SK-N-SH treated with all-trans-retinoic acid at 6 μM for 48 hours (cell line): ENCODE data around the gene PDE4B.

ENCODE experiments used
- ATAC-seq: fragments of 200-7000 bp; cut with Tn5 transposase; 3 replicates; pipeline ENCODE4 v1.9.1; 2020; ENCODE audit warnings: mild to moderate bottlenecking, moderate library complexity
- ARNTL ChIP-seq: fragments of 450-650 bp; formaldehyde crosslinking; IDR thresholded peaks from 2 replicates; pipeline ENCODE4 v1.5.0; 2020; ENCODE audit warnings: low read depth, mild to moderate bottlenecking, moderate library complexity, borderline replicate concordance
- CSDC2 ChIP-seq: fragments of 250-450 bp; sonication (Bioruptor Pico); IDR thresholded peaks from 2 replicates; pipeline ENCODE4 v1.5.0; 2020; ENCODE audit warnings: mild to moderate bottlenecking, moderate library complexity
- ESRRG ChIP-seq: fragments of 250-450 bp; sonication (Bioruptor Pico); IDR thresholded peaks from 2 replicates; pipeline ENCODE4 v1.6.1; 2021; ENCODE audit warnings: mild to moderate bottlenecking
- GLIS3 ChIP-seq: fragments of 250-450 bp; sonication (Bioruptor Pico); IDR thresholded peaks from 2 replicates; pipeline ENCODE4 v1.5.0; 2020; ENCODE audit warnings: mild to moderate bottlenecking, moderate library complexity
- OSR1 ChIP-seq: fragments of 250-450 bp; sonication (Bioruptor Pico); IDR thresholded peaks from 2 replicates; pipeline ENCODE4 v1.8.0; 2022; ENCODE audit warnings: moderate library complexity, mild to moderate bottlenecking, inconsistent platforms
- PPARA ChIP-seq: fragments of 250-450 bp; sonication (Bioruptor Pico); IDR thresholded peaks from 2 replicates; pipeline ENCODE4 v1.5.0; 2020; ENCODE audit warnings: mild to moderate bottlenecking, borderline replicate concordance
- RARB ChIP-seq: fragments of 250-450 bp; sonication (Bioruptor Pico); IDR thresholded peaks from 2 replicates; pipeline ENCODE4 v1.8.0; 2021; ENCODE audit warnings: mild to moderate bottlenecking, moderate library complexity
- SNAI2 ChIP-seq: fragments of 250-450 bp; sonication (Bioruptor Pico); IDR thresholded peaks from 2 replicates; pipeline ENCODE4 v1.5.0; 2020; ENCODE audit warnings: mild to moderate bottlenecking, moderate library complexity
- TOX ChIP-seq: fragments of 250-450 bp; sonication (Bioruptor Pico); IDR thresholded peaks from 2 replicates; pipeline ENCODE4 v1.8.0; 2021; ENCODE audit warnings: mild to moderate bottlenecking, moderate library complexity, borderline replicate concordance
- ZC3H10 ChIP-seq: fragments of 250-450 bp; sonication (Bioruptor Pico); IDR thresholded peaks from 2 replicates; pipeline ENCODE4 v1.5.1; 2021; ENCODE audit warnings: mild to moderate bottlenecking, moderate library complexity
- ZFP30 ChIP-seq: fragments of 450-650 bp; formaldehyde crosslinking; IDR thresholded peaks from 2 replicates; pipeline ENCODE4 v1.5.0; 2022; ENCODE audit warnings: mild to moderate bottlenecking, moderate library complexity
- ZNF70 ChIP-seq: fragments of 450-650 bp; formaldehyde crosslinking; IDR thresholded peaks from 2 replicates; pipeline ENCODE4 v1.5.0; 2020; ENCODE audit warnings: mild to moderate bottlenecking, moderate library complexity
- ZNF8 ChIP-seq: fragments of 450-650 bp; formaldehyde crosslinking; IDR thresholded peaks from 2 replicates; pipeline ENCODE4 v1.5.0; 2020; ENCODE audit warnings: mild to moderate bottlenecking, moderate library complexity
- TF ChIP-seq, protein P1 (sequence below): fragments of 250-450 bp; sonication (Bioruptor Pico); IDR thresholded peaks from 2 replicates; pipeline ENCODE4 v1.5.1; 2020; ENCODE audit warnings: low read depth, mild to moderate bottlenecking, moderate library complexity
- TF ChIP-seq, protein P2 (sequence below): fragments of 250-450 bp; sonication (Bioruptor Pico); IDR thresholded peaks from 2 replicates; pipeline ENCODE4 v1.8.0; 2021; ENCODE audit warnings: low read depth, mild to moderate bottlenecking, moderate library complexity, borderline replicate concordance
- TF ChIP-seq, protein P3 (sequence below): fragments of 250-450 bp; sonication (Bioruptor Pico); IDR thresholded peaks from 2 replicates; pipeline ENCODE4 v1.5.1; 2021; ENCODE audit warnings: mild to moderate bottlenecking, moderate library complexity
- TF ChIP-seq, protein P4 (sequence below): fragments of 250-450 bp; sonication (Bioruptor Pico); IDR thresholded peaks from 2 replicates; pipeline ENCODE4 v1.8.0; 2020; ENCODE audit warnings: mild to moderate bottlenecking, moderate library complexity, borderline replicate concordance

The PDE4B gene

DNA sequence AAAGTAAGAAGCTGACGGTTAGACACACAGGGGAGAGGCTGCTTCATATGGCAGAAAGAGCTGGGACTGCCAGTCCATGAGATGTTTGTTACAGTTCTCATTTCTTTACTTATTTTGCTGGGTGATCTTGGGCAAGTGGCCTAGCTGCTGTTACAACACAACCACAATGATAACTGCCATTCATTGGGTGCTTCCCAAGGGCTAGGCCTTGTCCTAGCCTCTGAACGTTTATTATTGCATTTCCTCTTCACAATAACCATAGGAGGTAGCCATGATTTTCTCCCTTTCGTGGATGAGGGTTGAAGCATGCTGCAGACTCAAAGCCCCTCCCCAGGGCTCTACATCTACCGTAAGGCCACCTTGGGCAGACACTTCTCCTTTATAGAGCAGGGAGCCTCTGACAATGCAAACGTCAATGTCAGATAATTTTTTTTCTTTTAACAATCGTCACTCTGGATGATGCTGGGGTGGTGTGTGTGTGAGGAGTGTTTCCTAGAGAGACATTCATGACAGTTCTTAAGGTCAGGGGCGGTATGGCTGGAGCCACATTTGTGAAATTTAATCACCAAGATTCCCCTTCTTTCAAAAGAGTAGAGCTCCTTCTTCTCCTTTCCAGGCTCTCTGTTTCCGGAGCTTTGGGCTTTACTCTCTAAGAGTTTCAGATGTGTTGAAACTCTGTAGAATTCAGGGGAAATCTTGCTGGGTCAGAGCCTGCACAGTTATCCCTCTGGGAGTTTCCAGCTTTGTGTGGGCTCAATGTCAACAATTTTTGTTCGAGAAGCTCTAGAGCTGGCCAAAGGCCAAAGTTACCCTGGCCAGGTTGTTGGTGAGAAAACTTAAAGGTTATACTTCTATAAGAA, 602.7 kb downstream of the PDE4B start:
- ATAC-seq: no peak

DNA sequence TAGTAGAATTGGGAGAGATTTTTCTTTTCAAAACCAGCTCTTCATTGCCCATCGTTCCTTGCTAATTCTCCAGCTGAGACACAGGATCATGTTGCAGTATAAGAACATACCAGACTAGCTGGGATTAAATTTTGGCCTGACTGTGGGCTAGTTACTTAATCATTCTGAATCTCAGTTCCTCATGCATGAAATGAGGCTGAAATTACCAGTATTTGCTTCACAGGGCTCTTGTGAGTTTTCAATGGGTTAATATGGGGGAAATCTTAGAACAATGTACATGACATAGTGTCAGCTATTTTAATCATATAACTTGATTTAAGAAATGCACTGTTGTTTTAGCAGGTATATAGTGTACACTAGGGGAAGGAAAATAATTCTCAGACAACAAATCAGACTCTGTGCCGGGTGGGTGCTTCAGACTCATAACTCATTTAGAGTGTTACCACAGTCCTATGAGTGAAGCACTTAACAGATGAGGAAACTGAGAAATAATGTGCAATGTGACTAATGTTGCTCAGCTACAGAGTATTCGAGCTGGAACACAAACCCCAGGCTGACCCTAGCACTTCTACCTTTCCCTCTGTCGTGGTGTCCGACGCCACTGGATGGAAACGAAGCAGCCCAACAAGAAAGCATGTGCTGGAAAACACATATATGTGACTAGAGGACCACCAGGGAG, 603.7 kb downstream of the PDE4B start:
- ATAC-seq: no peak
- TF ChIP-seq, protein P1, sequence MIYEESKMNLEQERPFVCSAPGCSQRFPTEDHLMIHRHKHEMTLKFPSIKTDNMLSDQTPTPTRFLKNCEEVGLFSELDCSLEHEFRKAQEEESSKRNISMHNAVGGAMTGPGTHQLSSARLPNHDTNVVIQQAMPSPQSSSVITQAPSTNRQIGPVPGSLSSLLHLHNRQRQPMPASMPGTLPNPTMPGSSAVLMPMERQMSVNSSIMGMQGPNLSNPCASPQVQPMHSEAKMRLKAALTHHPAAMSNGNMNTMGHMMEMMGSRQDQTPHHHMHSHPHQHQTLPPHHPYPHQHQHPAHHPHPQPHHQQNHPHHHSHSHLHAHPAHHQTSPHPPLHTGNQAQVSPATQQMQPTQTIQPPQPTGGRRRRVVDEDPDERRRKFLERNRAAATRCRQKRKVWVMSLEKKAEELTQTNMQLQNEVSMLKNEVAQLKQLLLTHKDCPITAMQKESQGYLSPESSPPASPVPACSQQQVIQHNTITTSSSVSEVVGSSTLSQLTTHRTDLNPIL (CRISPR knock-in tag): no peak
- TF ChIP-seq, protein P2, sequence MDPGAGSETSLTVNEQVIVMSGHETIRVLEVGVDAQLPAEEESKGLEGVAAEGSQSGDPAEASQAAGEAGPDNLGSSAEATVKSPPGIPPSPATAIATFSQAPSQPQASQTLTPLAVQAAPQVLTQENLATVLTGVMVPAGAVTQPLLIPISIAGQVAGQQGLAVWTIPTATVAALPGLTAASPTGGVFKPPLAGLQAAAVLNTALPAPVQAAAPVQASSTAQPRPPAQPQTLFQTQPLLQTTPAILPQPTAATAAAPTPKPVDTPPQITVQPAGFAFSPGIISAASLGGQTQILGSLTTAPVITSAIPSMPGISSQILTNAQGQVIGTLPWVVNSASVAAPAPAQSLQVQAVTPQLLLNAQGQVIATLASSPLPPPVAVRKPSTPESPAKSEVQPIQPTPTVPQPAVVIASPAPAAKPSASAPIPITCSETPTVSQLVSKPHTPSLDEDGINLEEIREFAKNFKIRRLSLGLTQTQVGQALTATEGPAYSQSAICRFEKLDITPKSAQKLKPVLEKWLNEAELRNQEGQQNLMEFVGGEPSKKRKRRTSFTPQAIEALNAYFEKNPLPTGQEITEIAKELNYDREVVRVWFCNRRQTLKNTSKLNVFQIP (CRISPR knock-in tag): no peak
- no peak for TF ChIP-seq TOX (CRISPR knock-in tag)
- TF ChIP-seq ZNF8 (CRISPR knock-in tag): no peak
- TF ChIP-seq RARB (CRISPR knock-in tag): no peak
- TF ChIP-seq CSDC2 (CRISPR knock-in tag): no peak

More for the DNA sequence above, 602.7 kb downstream of the PDE4B start:
- TF ChIP-seq ZC3H10 (no peak), CSDC2 (CRISPR knock-in tag) (no peak), TOX (CRISPR knock-in tag) (no peak), ESRRG (CRISPR knock-in tag) (no peak), PPARA (CRISPR knock-in tag) (no peak), OSR1 (no peak), ARNTL (CRISPR knock-in tag) (no peak), ZNF70 (CRISPR knock-in tag) (no peak), ZFP30 (CRISPR knock-in tag) (no peak), RARB (CRISPR knock-in tag) (no peak), ZNF8 (CRISPR knock-in tag) (no peak)
- TF ChIP-seq, protein P3, sequence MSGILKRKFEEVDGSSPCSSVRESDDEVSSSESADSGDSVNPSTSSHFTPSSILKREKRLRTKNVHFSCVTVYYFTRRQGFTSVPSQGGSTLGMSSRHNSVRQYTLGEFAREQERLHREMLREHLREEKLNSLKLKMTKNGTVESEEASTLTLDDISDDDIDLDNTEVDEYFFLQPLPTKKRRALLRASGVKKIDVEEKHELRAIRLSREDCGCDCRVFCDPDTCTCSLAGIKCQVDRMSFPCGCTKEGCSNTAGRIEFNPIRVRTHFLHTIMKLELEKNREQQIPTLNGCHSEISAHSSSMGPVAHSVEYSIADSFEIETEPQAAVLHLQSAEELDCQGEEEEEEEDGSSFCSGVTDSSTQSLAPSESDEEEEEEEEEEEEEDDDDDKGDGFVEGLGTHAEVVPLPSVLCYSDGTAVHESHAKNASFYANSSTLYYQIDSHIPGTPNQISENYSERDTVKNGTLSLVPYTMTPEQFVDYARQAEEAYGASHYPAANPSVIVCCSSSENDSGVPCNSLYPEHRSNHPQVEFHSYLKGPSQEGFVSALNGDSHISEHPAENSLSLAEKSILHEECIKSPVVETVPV (CRISPR knock-in tag): no peak

DNA sequence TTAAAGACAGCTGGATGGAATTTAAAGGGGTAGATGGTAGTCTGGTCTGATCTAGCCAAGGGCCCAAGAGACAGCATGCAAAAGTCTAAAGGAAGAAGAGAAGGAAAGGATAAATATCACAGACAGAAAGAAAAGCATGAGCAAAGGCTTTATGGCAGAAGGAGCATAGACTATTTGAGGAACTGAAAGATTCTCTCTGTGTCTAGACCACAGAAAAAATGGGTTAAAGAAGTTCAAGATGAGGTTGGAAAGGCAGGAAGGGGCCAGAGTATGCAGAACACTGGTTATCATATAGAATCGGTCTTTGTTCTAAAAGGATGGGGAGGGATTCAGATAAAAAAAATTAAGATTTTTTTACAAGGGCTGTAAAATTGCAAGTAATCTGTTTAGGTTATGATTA, 604.5 kb downstream of the PDE4B start:
- ATAC-seq: no peak
- TF ChIP-seq TOX (CRISPR knock-in tag) (no peak), ZNF70 (CRISPR knock-in tag) (no peak), OSR1 (no peak), ZC3H10 (no peak), GLIS3 (CRISPR knock-in tag) (no peak), SNAI2 (CRISPR knock-in tag) (no peak)
- TF ChIP-seq, protein P2 (CRISPR knock-in tag): no peak
- TF ChIP-seq, protein P4, sequence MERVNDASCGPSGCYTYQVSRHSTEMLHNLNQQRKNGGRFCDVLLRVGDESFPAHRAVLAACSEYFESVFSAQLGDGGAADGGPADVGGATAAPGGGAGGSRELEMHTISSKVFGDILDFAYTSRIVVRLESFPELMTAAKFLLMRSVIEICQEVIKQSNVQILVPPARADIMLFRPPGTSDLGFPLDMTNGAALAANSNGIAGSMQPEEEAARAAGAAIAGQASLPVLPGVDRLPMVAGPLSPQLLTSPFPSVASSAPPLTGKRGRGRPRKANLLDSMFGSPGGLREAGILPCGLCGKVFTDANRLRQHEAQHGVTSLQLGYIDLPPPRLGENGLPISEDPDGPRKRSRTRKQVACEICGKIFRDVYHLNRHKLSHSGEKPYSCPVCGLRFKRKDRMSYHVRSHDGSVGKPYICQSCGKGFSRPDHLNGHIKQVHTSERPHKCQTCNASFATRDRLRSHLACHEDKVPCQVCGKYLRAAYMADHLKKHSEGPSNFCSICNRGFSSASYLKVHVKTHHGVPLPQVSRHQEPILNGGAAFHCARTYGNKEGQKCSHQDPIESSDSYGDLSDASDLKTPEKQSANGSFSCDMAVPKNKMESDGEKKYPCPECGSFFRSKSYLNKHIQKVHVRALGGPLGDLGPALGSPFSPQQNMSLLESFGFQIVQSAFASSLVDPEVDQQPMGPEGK (CRISPR knock-in tag): no peak
